Measurements from ENCODE around the gene GNAT2.

DNA sequence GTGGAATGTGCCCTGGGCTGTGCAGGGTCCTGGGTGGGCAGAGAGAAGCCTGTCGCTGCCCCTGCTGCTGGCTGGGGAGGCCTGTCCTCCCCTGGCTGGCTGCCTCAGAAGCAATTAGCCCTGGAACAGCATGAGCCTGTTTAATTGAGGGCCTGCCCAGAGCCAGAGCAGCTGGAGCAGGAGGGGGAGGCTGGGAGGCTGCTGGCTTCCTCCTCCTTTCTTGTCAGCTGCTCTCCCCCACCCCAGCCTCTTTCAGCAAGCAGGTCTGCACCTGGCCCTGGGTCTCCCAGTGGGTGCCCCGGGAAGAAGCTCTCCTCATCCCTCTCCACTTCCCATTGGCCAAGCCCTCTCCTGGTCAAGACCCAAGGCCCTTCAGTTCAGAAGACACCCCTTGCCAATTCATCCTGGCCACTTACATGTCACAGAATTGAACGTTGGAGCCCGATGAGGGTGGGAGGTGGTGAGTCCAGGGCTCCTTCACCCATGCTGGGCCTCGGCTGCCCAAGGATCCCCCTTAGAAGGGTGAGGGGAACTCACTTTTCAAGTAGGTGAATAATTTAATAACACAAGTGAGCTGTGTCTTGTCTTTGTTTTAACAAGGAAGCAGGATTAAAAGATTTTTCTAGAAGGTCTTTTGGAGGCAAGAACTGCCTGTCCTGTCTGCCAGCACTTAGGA lies 13.4 kb upstream of the GNAT2 start:
- no peak for TF ChIP-seq POLR2AphosphoS5 (IDR thresholded peaks at IDR 0.05)
- TF ChIP-seq, protein P1, sequence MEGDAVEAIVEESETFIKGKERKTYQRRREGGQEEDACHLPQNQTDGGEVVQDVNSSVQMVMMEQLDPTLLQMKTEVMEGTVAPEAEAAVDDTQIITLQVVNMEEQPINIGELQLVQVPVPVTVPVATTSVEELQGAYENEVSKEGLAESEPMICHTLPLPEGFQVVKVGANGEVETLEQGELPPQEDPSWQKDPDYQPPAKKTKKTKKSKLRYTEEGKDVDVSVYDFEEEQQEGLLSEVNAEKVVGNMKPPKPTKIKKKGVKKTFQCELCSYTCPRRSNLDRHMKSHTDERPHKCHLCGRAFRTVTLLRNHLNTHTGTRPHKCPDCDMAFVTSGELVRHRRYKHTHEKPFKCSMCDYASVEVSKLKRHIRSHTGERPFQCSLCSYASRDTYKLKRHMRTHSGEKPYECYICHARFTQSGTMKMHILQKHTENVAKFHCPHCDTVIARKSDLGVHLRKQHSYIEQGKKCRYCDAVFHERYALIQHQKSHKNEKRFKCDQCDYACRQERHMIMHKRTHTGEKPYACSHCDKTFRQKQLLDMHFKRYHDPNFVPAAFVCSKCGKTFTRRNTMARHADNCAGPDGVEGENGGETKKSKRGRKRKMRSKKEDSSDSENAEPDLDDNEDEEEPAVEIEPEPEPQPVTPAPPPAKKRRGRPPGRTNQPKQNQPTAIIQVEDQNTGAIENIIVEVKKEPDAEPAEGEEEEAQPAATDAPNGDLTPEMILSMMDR (IDR thresholded peaks at IDR 0.05), result no peak
